ENCODE data around the gene AP3M1. TPM values are rescaled to one million over a fixed set of nuclear protein-coding genes. Genes with fewer than 3 reads are reported as not detected.
A peak's percentile ranks its signal among the peaks of the same experiment; 100 is the strongest.

The AP3M1 gene
- total and polyA plus RNA-seq, 2 experiments from 2014 or later = 29.1 to 35.6 TPM

DNA sequence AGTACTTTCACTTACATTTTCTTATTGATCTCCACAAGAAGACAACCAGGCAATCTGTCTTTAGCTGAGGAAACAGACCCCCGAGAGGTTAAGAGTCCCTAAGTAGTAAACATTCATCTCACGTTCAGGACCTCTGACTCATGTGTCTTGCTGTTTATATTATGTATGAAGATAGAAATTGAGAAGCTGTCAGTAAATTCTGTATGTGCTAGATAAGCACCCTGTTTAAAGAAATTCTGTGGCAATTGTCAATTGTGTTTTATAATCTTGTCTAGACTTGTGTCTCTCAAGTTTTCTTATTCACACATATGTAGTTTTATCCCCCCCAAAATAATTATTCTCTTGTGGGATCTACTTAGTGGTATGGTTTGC is 14.9 kb upstream of the AP3M1 start:
- no peaks in the 10 kb centered on the region for H3K36me3 ChIP-seq (ENCODE audit: low read depth)
- H3K27me3 ChIP-seq (replicated peaks; ENCODE audit: insufficient read depth) = no peaks in the 10 kb centered on the region
- no peak overlapping the region for H2AFZ ChIP-seq
- peak; percentile 23 for DNase-seq
- H3K9me2 ChIP-seq (ENCODE audit: insufficient read depth) = no peaks in the 10 kb centered on the region
- H3K4me2 ChIP-seq (ENCODE audit: unreplicated experiment) = no peak overlapping the region
- TF ChIP-seq EZH2 (IDR thresholded peaks at IDR 0.05; ENCODE audit: insufficient read depth, poor library complexity, severe bottlenecking) = no peak
- H3K4me1 ChIP-seq (ENCODE audit: insufficient read depth) = peaks cover 7% of the 10 kb centered on the region; the same call in 1 of the 2 replicates
- no peak overlapping the region for H3K4me3 ChIP-seq
- 38 to 46% methylated on average over 2 of the region's 2 CpGs for WGBS, 2 experiments (ENCODE audit: low coverage in 1 of 2, low lambda C conversion rate in 2 of 2, missing lambda C conversion rate in 2 of 2)
- H4K20me1 ChIP-seq (ENCODE audit: insufficient read depth) = no peaks in the 10 kb centered on the region
- no peak overlapping the region for H3K9ac ChIP-seq
- no peaks in the 10 kb centered on the region for H3F3A ChIP-seq (ENCODE audit: insufficient read depth)
- in situ Hi-C loops (cut with MboI) = no loop called here
- H3K27ac ChIP-seq = no peak overlapping the region
- no peaks in the 10 kb centered on the region; the same call in 1 of the 2 replicates for H3K79me2 ChIP-seq (ENCODE audit: insufficient read depth)
- no peaks in the 10 kb centered on the region for H3K9me3 ChIP-seq (ENCODE audit: low read depth)

DNA sequence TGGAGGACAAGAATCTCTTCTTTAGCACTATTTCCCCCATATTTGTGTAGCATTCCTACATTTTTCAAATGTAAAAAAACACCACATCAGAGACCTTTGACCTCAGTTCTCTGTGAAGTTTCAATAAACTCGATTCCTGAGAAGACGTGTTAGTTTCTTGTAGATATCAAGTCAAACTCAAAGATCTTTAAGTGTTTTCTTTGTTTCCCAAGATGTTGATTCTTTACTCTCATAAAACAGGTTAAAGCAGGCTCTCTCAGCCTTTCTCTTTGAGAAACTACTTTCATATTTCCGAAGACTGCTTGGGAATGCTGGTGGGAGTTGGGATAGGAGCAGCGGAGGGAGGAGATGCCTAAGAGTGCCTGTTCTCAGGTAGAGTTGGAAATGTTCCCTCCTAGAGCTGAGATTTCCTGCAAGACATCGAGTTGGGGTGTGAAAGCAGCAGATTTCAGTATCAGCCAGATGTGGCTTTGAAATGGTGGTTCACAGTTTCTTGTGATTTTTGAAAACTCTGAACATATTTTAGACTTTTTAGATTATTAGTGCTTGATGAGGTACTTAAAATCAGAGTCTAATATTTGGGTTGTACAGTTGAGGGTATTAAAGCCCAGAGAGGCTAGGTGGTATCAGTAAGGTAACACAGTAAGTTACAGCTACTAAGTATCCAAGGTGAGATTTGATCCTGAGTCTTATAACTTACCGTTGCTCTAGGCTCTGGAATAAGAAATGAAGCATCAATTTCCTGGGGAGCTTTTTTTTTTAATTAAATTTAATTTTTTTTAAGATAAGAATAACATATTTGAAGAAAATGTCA is 14.3 kb upstream of the AP3M1 start:
- TF ChIP-seq EZH2 (IDR thresholded peaks at IDR 0.05; ENCODE audit: insufficient read depth, poor library complexity, severe bottlenecking) (no peak), EZH2phosphoT487 (IDR thresholded peaks at IDR 0.05; ENCODE audit: insufficient read depth, low read depth) (no peak)
- Histone ChIP-seq H3K9ac (no peak overlapping the region), H3F3A (ENCODE audit: insufficient read depth) (no peaks in the 10 kb centered on the region), H4K20me1 (ENCODE audit: insufficient read depth) (no peaks in the 10 kb centered on the region), H3K4me1 (ENCODE audit: insufficient read depth) (peaks cover 7% of the 10 kb centered on the region; the same call in 1 of the 2 replicates), H3K4me2 (ENCODE audit: unreplicated experiment) (no peak overlapping the region), H3K4me3 (no peak overlapping the region), H3K27me3 (replicated peaks; ENCODE audit: insufficient read depth) (no peaks in the 10 kb centered on the region), H3K9me2 (ENCODE audit: insufficient read depth) (no peaks in the 10 kb centered on the region), H3K36me3 (ENCODE audit: low read depth) (no peaks in the 10 kb centered on the region), H3K79me2 (ENCODE audit: insufficient read depth) (no peaks in the 10 kb centered on the region; the same call in 1 of the 2 replicates), H3K9me3 (ENCODE audit: low read depth) (no peaks in the 10 kb centered on the region), H3K27ac (no peak overlapping the region), H2AFZ (no peak overlapping the region)
- in situ Hi-C loops (cut with MboI) = no loop called here
- DNase-seq = no peak
- WGBS, 2 experiments (ENCODE audit: low coverage in 1 of 2, low lambda C conversion rate in 2 of 2, missing lambda C conversion rate in 2 of 2) = 69 to 73% methylated on average over 6 of the region's 6 CpGs

DNA sequence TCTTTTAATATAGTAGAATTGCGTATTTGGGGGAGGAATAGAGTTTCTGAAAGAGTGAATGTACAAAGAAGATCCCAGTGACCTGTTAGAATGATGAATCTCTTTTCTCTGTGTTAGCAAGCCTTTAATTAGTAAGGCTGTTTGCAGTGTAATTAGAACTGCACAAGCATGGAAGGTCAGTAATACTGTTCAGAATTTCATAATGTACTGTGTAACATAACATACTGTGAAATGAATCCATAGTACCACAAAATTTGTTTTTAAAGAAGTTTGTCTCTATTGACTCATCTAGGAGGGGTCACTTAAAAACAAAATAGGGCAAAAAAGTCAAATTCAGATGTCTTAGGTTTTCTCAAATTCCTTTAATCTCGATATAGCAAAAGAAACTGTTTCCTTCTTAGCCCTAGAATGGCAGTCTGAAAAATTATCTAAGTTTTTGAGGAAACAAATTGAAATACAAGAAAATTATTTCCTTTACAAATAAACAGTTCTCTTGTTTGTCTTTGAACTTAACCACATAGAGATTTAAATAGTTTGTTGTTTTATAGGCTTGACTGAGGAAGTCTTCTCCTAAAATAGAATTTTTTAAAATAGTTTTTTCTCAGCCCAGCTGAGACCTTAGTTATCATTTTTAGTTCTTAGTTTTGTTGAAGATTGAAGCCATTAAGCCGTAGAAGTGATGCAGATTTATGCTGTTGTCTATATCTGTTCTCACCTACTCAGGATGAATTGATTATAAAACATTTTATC is 12.9 kb upstream of the AP3M1 start:
- in situ Hi-C loops (cut with MboI) = no loop called here
- H3K9me2 ChIP-seq (ENCODE audit: insufficient read depth) = no peaks in the 10 kb centered on the region
- no peaks in the 10 kb centered on the region for H3F3A ChIP-seq (ENCODE audit: insufficient read depth)
- H3K79me2 ChIP-seq (ENCODE audit: insufficient read depth) = no peaks in the 10 kb centered on the region; the same call in 1 of the 2 replicates
- H2AFZ ChIP-seq = no peak overlapping the region
- no peaks in the 10 kb centered on the region for H4K20me1 ChIP-seq (ENCODE audit: insufficient read depth)
- H3K9me3 ChIP-seq (ENCODE audit: low read depth) = no peaks in the 10 kb centered on the region
- no peaks in the 10 kb centered on the region for H3K36me3 ChIP-seq (ENCODE audit: low read depth)
- no peak overlapping the region for H3K4me2 ChIP-seq (ENCODE audit: unreplicated experiment)
- no peak for TF ChIP-seq EZH2 (IDR thresholded peaks at IDR 0.05; ENCODE audit: insufficient read depth, poor library complexity, severe bottlenecking)
- H3K9ac ChIP-seq = no peak overlapping the region
- peaks cover 7% of the 10 kb centered on the region; the same call in 1 of the 2 replicates for H3K4me1 ChIP-seq (ENCODE audit: insufficient read depth)
- no peaks in the 10 kb centered on the region for H3K27me3 ChIP-seq (replicated peaks; ENCODE audit: insufficient read depth)
- H3K27ac ChIP-seq = no peak overlapping the region
- no peak for DNase-seq
- 93 to 96% methylated on average over 3 of the region's 3 CpGs for WGBS, 2 experiments (ENCODE audit: low coverage in 1 of 2, low lambda C conversion rate in 2 of 2, missing lambda C conversion rate in 2 of 2)
- no peak overlapping the region for H3K4me3 ChIP-seq

DNA sequence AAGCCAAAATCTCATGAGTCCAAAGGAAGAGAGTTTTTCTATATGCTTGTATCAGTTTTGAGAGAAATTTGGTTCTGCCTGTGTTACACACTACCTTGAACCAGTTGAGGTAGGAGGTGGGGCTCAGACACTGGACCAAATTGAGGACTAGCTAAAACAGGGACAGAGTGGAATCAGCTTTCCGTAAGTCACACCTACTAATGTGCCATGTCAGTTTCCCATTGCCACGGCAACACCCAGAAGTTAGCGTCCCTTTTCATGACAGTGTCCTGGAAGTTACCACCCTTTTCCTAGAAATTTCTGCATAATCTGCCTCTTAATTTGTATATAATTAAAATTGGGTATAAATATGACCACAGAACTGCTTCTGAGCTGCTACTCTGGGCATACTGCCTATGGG is 9.4 kb upstream of the AP3M1 start:
- no peaks in the 10 kb centered on the region for H4K20me1 ChIP-seq (ENCODE audit: insufficient read depth)
- no peak for DNase-seq
- H3K27me3 ChIP-seq (replicated peaks; ENCODE audit: insufficient read depth) = no peaks in the 10 kb centered on the region
- no peak overlapping the region for H3K4me2 ChIP-seq (ENCODE audit: unreplicated experiment)
- in situ Hi-C loops (cut with MboI) = no loop called here
- H3K9me3 ChIP-seq (ENCODE audit: low read depth) = no peaks in the 10 kb centered on the region
- H3K9ac ChIP-seq = no peak overlapping the region
- no peaks in the 10 kb centered on the region for H3F3A ChIP-seq (ENCODE audit: insufficient read depth)
- no peaks in the 10 kb centered on the region for H3K36me3 ChIP-seq (ENCODE audit: low read depth)
- no peak overlapping the region for H3K4me3 ChIP-seq
- no peaks in the 10 kb centered on the region for H3K4me1 ChIP-seq (ENCODE audit: insufficient read depth)
- H3K27ac ChIP-seq = no peak overlapping the region
- H3K79me2 ChIP-seq (ENCODE audit: insufficient read depth) = 0 out of 2 replicates have a peak, but pooled peaks cover 2% of the 10 kb centered on the region
- no peak overlapping the region for H2AFZ ChIP-seq
- 97 to 99% methylated on average over 3 of the region's 3 CpGs for WGBS, 2 experiments (ENCODE audit: low coverage in 1 of 2, low lambda C conversion rate in 2 of 2, missing lambda C conversion rate in 2 of 2)
- TF ChIP-seq EZH2 (IDR thresholded peaks at IDR 0.05; ENCODE audit: insufficient read depth, poor library complexity, severe bottlenecking) (no peak), EZH2phosphoT487 (IDR thresholded peaks at IDR 0.05; ENCODE audit: insufficient read depth, low read depth) (no peak)
- H3K9me2 ChIP-seq (ENCODE audit: insufficient read depth) = no peaks in the 10 kb centered on the region

All from GM23248 (cell line).